Measurements from ENCODE around the gene DBET.
"Not testable (repeated sequence)": the region's sequence is repeated elsewhere in the genome, so short reads cannot be mapped to it uniquely, and the experiment has no call there.

GRCh38 chr4:190064805-190065204 is 503 bp downstream of the DBET start:
- TF ChIP-seq, protein P1, sequence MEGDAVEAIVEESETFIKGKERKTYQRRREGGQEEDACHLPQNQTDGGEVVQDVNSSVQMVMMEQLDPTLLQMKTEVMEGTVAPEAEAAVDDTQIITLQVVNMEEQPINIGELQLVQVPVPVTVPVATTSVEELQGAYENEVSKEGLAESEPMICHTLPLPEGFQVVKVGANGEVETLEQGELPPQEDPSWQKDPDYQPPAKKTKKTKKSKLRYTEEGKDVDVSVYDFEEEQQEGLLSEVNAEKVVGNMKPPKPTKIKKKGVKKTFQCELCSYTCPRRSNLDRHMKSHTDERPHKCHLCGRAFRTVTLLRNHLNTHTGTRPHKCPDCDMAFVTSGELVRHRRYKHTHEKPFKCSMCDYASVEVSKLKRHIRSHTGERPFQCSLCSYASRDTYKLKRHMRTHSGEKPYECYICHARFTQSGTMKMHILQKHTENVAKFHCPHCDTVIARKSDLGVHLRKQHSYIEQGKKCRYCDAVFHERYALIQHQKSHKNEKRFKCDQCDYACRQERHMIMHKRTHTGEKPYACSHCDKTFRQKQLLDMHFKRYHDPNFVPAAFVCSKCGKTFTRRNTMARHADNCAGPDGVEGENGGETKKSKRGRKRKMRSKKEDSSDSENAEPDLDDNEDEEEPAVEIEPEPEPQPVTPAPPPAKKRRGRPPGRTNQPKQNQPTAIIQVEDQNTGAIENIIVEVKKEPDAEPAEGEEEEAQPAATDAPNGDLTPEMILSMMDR (conservative IDR thresholded peaks at IDR 0.05 in 1 of 2, IDR thresholded peaks at IDR 0.05 in 1 of 2; ENCODE audit: extremely low read depth in 1 of 2, insufficient read depth in 1 of 2, low read depth in 1 of 2, low read length in 2 of 2), result not testable (repeated sequence)
- TF ChIP-seq EZH2 (IDR thresholded peaks at IDR 0.05; ENCODE audit: borderline replicate concordance, low read length), result not testable (repeated sequence)
